Body of pancreas (tissue), 4 donors: Measurements from ENCODE around the gene OR4C11. TPM values are rescaled to one million over a fixed set of nuclear protein-coding genes. Genes with fewer than 3 reads are reported as not detected.

Experiments
- ATAC-seq: fragments of 150-250 bp; one replicate; pipeline ENCODE4 v1.9.1; 2016
- DNase-seq, 4 donors: peaks; one replicate each; pipeline ENCODE4 v3.0.0-alpha.2; 2019
- H3K27ac ChIP-seq, 4 donors: fragments of 200-600 bp; sonication (generic); 1 replicate in 3 of 4; 2 replicates in 1 of 4; pipeline versions ENCODE4 v1.5.1 to v1.6.1; 2016 to 2019; ENCODE audit warnings: mild to moderate bottlenecking in 1 of 4, mixed read lengths in 1 of 4, moderate library complexity in 1 of 4
- H3K27me3 ChIP-seq, 2 donors: fragments of 200-600 bp; sonication (generic); one replicate each; pipeline ENCODE4 v1.6.0; 2016; ENCODE audit warnings: mild to moderate bottlenecking in 1 of 2
- H3K36me3 ChIP-seq, 2 donors: fragments of 200-600 bp; sonication (generic); replicated peaks in 1 of 2; 2 replicates each; pipeline ENCODE4 v1.5.1; 2016; ENCODE audit warnings: low read depth in 2 of 2; ENCODE audit not compliant: insufficient read depth in 1 of 2
- H3K4me1 ChIP-seq: fragments of 200-600 bp; sonication (generic); one replicate; pipeline ENCODE4 v1.6.0; 2016
- H3K4me3 ChIP-seq, 2 donors: fragments of 200-600 bp; sonication (generic); 1 replicate in 1 of 2; 2 replicates in 1 of 2; pipeline ENCODE4 v1.5.1; 2016 to 2019
- H3K9me3 ChIP-seq, 3 donors: fragments of 200-600 bp; sonication (generic); 1 replicate in 2 of 3; 2 replicates in 1 of 3; pipeline ENCODE4 v1.5.1; 2016
- POLR2A ChIP-seq, 3 donors: fragments of 450-650 bp; IDR thresholded peaks; one replicate each; pipeline ENCODE4 v1.6.1; 2016; ENCODE audit warnings: antibody characterized with exemption in 3 of 3, mild to moderate bottlenecking in 2 of 3
- WGBS, 2 donors: methylation state at CpG; one replicate each; pipeline ENCODE4 v1.1.5; 2017; 5-methylcytosine and 5-hydroxymethylcytosine counted together
- intact Hi-C: fragments of 100-400 bp; cut with DNase I; formaldehyde crosslinking; loops from one replicate; pipeline ENCODE4 v1.15.1; 2023
- total RNA-seq, 2 donors: library from RNA; depleted of rRNA; stranded (reverse); fragments of >200 nt; gene quantifications; one replicate each; pipeline ENCODE4 v1.1.0, GENCODE V29; 2016
- TF ChIP-seq, protein P1 (sequence below), 7 experiments: fragments of 450-650 bp in 4 of 7; fragments of 200-600 bp in 3 of 7; sonication (generic) in 3 of 7; IDR thresholded peaks; one replicate each; pipeline ENCODE4 v1.5.1; 2016 to 2019; ENCODE audit warnings: antibody characterized with exemption in 7 of 7

The OR4C11 gene, protein sequence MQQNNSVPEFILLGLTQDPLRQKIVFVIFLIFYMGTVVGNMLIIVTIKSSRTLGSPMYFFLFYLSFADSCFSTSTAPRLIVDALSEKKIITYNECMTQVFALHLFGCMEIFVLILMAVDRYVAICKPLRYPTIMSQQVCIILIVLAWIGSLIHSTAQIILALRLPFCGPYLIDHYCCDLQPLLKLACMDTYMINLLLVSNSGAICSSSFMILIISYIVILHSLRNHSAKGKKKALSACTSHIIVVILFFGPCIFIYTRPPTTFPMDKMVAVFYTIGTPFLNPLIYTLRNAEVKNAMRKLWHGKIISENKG
- not detected for total RNA-seq

DNA sequence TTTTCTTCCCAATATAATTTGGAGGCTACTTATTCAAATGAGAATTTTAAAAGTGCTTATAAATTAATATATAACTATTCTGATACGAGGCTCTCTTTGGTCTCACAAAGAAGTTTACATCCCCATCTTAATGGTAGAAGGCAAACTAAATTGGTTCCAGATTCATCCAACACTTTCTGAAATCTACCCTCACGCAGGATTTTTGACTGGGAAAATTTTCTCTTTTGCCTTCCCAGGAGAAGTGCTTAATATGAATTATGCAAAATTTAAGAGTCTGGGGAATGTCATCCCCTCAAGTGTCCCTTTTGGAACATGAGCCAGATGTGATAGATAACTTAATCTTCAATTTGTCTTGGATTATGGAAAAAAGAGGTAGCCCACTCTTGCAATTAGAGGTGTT lies at the start of gene OR4C11:
Gene OR4C11, minus strand, starts transcription at position 101 of the 400 bp plus-strand sequence. CDS start 3,272 bp downstream, outside the sequence.
- no peaks in the 10 kb centered on the region for H3K27me3 ChIP-seq
- no peak for DNase-seq
- intact Hi-C loops = no loop called here
- H3K4me1 ChIP-seq = no peaks in the 10 kb centered on the region
- no peaks in the 10 kb centered on the region for H3K9me3 ChIP-seq
- 26 to 46% methylated on average over 2 of the region's 2 CpGs for WGBS, 2 donors
- TF ChIP-seq, protein P1, sequence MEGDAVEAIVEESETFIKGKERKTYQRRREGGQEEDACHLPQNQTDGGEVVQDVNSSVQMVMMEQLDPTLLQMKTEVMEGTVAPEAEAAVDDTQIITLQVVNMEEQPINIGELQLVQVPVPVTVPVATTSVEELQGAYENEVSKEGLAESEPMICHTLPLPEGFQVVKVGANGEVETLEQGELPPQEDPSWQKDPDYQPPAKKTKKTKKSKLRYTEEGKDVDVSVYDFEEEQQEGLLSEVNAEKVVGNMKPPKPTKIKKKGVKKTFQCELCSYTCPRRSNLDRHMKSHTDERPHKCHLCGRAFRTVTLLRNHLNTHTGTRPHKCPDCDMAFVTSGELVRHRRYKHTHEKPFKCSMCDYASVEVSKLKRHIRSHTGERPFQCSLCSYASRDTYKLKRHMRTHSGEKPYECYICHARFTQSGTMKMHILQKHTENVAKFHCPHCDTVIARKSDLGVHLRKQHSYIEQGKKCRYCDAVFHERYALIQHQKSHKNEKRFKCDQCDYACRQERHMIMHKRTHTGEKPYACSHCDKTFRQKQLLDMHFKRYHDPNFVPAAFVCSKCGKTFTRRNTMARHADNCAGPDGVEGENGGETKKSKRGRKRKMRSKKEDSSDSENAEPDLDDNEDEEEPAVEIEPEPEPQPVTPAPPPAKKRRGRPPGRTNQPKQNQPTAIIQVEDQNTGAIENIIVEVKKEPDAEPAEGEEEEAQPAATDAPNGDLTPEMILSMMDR (IDR thresholded peaks at IDR 0.05) = no peak
- no peak for TF ChIP-seq POLR2A (IDR thresholded peaks at IDR 0.05)
- H3K36me3 ChIP-seq = no peaks in the 10 kb centered on the region
- ATAC-seq = no peak
- H3K4me3 ChIP-seq = no peak within 1 kb of the TSS
- H3K27ac ChIP-seq = no peak within 1 kb of the TSS

GRCh38 chr11:55655096-55655495 lies 47.7 kb upstream of the OR4C11 start:
- ATAC-seq (no peak), DNase-seq (no peak)
- no peak overlapping the region for H3K4me3 ChIP-seq
- H3K27me3 ChIP-seq = no peaks in the 10 kb centered on the region
- H3K36me3 ChIP-seq = no peaks in the 10 kb centered on the region
- H3K27ac ChIP-seq = no peak overlapping the region
- H3K9me3 ChIP-seq = no peaks in the 10 kb centered on the region
- TF ChIP-seq, protein P1 (IDR thresholded peaks at IDR 0.05) = no peak
- no peak for TF ChIP-seq POLR2A (IDR thresholded peaks at IDR 0.05)
- H3K4me1 ChIP-seq = no peaks in the 10 kb centered on the region
- intact Hi-C loops = no loop called here

- DNase-seq (no peak), ATAC-seq (no peak)
- Histone ChIP-seq H3K9me3 (no peaks in the 10 kb centered on the region), H3K27ac (no peak overlapping the region), H3K4me3 (no peak overlapping the region), H3K27me3 (no peaks in the 10 kb centered on the region), H3K36me3 (no peaks in the 10 kb centered on the region), H3K4me1 (no peaks in the 10 kb centered on the region)
- TF ChIP-seq, protein P1 (IDR thresholded peaks at IDR 0.05) = no peak
- TF ChIP-seq POLR2A (IDR thresholded peaks at IDR 0.05) = no peak
- intact Hi-C loops = no loop called here
- 15 to 50% methylated on average over 1 of the region's 1 CpG for WGBS, 2 donors
Measured at GRCh38 chr11:55652560-55652959, 45.1 kb upstream of the OR4C11 start.

DNA sequence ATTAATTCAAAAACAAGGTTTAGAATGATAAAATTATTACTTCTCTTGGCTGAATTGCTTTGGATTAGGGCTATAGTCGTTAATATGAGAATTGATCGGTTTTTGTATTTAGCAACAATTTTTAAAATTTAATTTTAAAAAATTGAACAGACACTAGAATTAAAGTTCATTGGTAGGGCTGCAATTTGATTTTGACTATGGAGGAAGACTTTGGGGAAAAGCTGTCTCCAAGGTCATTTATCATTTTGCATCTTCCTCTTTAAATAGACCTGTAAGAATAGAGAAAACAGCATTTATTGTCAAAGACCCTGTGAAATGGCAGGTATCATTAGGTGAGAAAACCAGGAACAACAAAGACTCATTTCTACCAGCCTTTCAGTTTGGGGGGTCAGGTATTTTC lies 40.6 kb upstream of the OR4C11 start, which contains the start of gene OR4S2:
Gene OR4S2, plus strand, starts transcription at position 301 of the 400 bp plus-strand sequence. CDS start 2,577 bp downstream, outside the sequence.
- intact Hi-C loops = loop anchor here (10.0 kb wide), 1 partner anchor 63 kb away; no protein-coding TSS in a partner anchor
- TF ChIP-seq, protein P1 (IDR thresholded peaks at IDR 0.05) = no peak
- no peak for TF ChIP-seq POLR2A (IDR thresholded peaks at IDR 0.05)
- 51 to 70% methylated on average over 2 of the region's 2 CpGs for WGBS, 2 donors
- no peaks in the 10 kb centered on the region for H3K36me3 ChIP-seq
- ATAC-seq (no peak), DNase-seq (no peak)
- no peak within 1 kb of the TSS for H3K4me3 ChIP-seq
- no peaks in the 10 kb centered on the region for H3K27me3 ChIP-seq
- no peak within 1 kb of the TSS for H3K27ac ChIP-seq
- no peaks in the 10 kb centered on the region for H3K4me1 ChIP-seq
- H3K9me3 ChIP-seq = no peaks in the 10 kb centered on the region

GRCh38 chr11:55634813-55635212 lies 27.4 kb upstream of the OR4C11 start, which contains the start of gene OR4P4:
Gene OR4P4, plus strand, starts transcription at chr11:55635113.
- H3K27me3 ChIP-seq = no peaks in the 10 kb centered on the region
- no peak within 1 kb of the TSS for H3K27ac ChIP-seq
- intact Hi-C loops = no loop called here
- H3K36me3 ChIP-seq = no peaks in the 10 kb centered on the region
- TF ChIP-seq POLR2A (IDR thresholded peaks at IDR 0.05) = no peak
- TF ChIP-seq, protein P1 (IDR thresholded peaks at IDR 0.05) = no peak
- no peak for DNase-seq
- WGBS, 2 donors = 28 to 38% methylated on average over 3 of the region's 3 CpGs
- no peak for ATAC-seq
- H3K4me1 ChIP-seq = no peaks in the 10 kb centered on the region
- H3K9me3 ChIP-seq = no peaks in the 10 kb centered on the region
- no peak within 1 kb of the TSS for H3K4me3 ChIP-seq
